ENCODE data around the gene ROCK1. TPM values are rescaled to one million over a fixed set of nuclear protein-coding genes. Genes with fewer than 3 reads are reported as not detected.

Gene ROCK1
- total and polyA plus RNA-seq, 5 donors from 2014 or later = 26.9 to 125 (median 30.4) TPM

DNA sequence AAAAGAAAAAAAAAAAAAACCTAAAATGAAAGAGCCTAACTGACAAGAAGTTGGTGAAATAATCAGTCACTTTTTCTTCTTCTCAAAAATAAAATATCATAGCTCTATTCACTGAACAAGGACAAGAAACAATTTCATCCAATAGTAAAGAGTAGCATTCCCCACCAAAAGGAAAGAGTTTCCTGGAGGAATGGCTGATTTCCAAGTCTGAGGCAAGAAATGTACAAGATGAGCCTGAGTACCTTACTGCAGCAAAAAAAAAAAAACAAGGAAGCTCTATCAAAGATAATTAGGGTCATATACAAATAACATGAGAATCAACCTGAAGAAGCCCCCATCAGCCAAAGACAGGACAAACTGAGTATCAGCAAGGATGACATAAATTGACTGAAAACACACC lies 11.5 kb downstream of the ROCK1 start:
- Histone ChIP-seq H3K27me3 (ENCODE audit: control insufficient read depth, insufficient read depth, low read length) (no peaks in the 10 kb centered on the region), H3K36me3 (ENCODE audit: control insufficient read depth, insufficient read depth, low read length) (no peaks in the 10 kb centered on the region), H3K9me3 (ENCODE audit: control insufficient read depth in 2 of 2, low read length in 2 of 2) (no peaks in the 10 kb centered on the region), H3K4me1 (ENCODE audit: control insufficient read depth, insufficient read depth, low read length, poor library complexity, severe bottlenecking) (peaks cover 37% of the 10 kb centered on the region), H3K4me3 (ENCODE audit: low read depth, low read length) (peak overlapping the region; percentile 37), H3K27ac (ENCODE audit: insufficient read depth, low read length, poor library complexity, severe bottlenecking) (no peak overlapping the region)
- Mint-ChIP-seq H3K27me3 (no peaks in the 10 kb centered on the region), H3K4me1 (peaks cover 42 to 83% (median 71%) of the 10 kb centered on the region in 4 donors), H3K4me3 (peak overlapping the region; percentile 7 to 87 (median 21)), H3K36me3 (peaks cover 7% of the 10 kb centered on the region), H3K27ac (no peak overlapping the region), H3K9me3 (peaks cover 0 to 4% (median 0%) of the 10 kb centered on the region in 7 donors)
- DNase-seq (no peak), ATAC-seq (ENCODE audit: low read depth in 2 of 2) (no peak)

DNA sequence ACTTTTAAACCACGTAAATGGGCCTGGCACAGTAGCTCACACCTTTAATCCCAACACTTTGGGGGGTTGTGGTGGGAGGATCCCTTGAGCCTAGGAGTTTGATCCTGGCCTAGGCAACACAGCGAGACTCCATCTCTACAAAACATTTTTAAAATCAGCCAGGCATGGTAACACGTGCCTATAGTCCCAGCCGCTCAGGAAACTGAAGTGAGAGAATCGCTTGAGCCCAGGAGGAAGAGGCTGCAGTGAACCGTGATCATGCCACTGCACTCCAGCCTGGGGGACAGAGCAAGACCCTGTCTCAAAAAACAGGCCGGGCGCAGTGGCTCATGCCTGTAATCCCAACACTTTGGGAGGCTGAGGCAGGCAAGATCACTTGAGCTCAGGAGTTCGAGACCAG lies 12.2 kb downstream of the ROCK1 start:
- DNase-seq (no peak), ATAC-seq (ENCODE audit: low read depth in 2 of 2) (no peak)
- Mint-ChIP-seq H3K36me3 (peaks cover 9% of the 10 kb centered on the region), H3K4me3 (peak overlapping the region in 2 of 4 donors; percentile 34 to 76), H3K27ac (peak overlapping the region in 1 of 3 donors; percentile 82), H3K4me1 (peaks cover 35 to 83% (median 70%) of the 10 kb centered on the region in 4 donors), H3K9me3 (peaks cover 0 to 6% (median 0%) of the 10 kb centered on the region in 7 donors), H3K27me3 (no peaks in the 10 kb centered on the region)
- peaks cover 36% of the 10 kb centered on the region for H3K4me1 ChIP-seq (ENCODE audit: control insufficient read depth, insufficient read depth, low read length, poor library complexity, severe bottlenecking)
- no peaks in the 10 kb centered on the region for H3K27me3 ChIP-seq (ENCODE audit: control insufficient read depth, insufficient read depth, low read length)
- no peaks in the 10 kb centered on the region for H3K9me3 ChIP-seq (ENCODE audit: control insufficient read depth in 2 of 2, low read length in 2 of 2)
- H3K4me3 ChIP-seq (ENCODE audit: low read depth, low read length) = no peak overlapping the region
- H3K27ac ChIP-seq (ENCODE audit: insufficient read depth, low read length, poor library complexity, severe bottlenecking) = no peak overlapping the region
- no peaks in the 10 kb centered on the region for H3K36me3 ChIP-seq (ENCODE audit: control insufficient read depth, insufficient read depth, low read length)

DNA sequence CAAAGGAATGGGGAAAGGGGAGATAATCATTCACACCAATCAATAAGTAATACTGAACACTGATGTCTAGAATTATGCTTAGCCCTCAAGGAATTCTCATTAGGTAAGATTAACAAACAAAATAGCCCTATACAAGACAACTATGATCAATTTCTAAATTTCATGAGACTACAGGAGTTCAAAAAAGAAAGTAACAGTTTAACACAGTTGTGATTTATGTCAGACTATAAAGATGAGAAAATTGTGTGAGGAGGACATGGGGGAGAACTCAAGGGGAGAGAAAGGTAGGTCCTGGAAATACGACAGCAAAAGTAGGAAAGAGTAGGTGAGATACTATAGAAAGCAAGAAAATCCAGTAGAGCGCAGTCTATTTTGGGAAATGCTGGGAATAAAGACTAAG lies 14.9 kb downstream of the ROCK1 start:
- DNase-seq (no peak), ATAC-seq (ENCODE audit: low read depth in 2 of 2) (no peak)
- Histone ChIP-seq H3K27me3 (ENCODE audit: control insufficient read depth, insufficient read depth, low read length) (no peaks in the 10 kb centered on the region), H3K4me1 (ENCODE audit: control insufficient read depth, insufficient read depth, low read length, poor library complexity, severe bottlenecking) (peaks cover 33% of the 10 kb centered on the region), H3K36me3 (ENCODE audit: control insufficient read depth, insufficient read depth, low read length) (no peaks in the 10 kb centered on the region), H3K9me3 (ENCODE audit: control insufficient read depth in 2 of 2, low read length in 2 of 2) (no peaks in the 10 kb centered on the region), H3K4me3 (ENCODE audit: low read depth, low read length) (peak overlapping the region; percentile 2), H3K27ac (ENCODE audit: insufficient read depth, low read length, poor library complexity, severe bottlenecking) (no peak overlapping the region)
- Mint-ChIP-seq H3K9me3 (peaks cover 0 to 6% (median 0%) of the 10 kb centered on the region in 7 donors), H3K36me3 (peaks cover 12% of the 10 kb centered on the region), H3K4me1 (peaks cover 30 to 88% (median 63%) of the 10 kb centered on the region in 4 donors), H3K27ac (peak overlapping the region in 1 of 3 donors; percentile 16), H3K4me3 (peak overlapping the region; percentile 8 to 27 (median 12)), H3K27me3 (no peaks in the 10 kb centered on the region)

DNA sequence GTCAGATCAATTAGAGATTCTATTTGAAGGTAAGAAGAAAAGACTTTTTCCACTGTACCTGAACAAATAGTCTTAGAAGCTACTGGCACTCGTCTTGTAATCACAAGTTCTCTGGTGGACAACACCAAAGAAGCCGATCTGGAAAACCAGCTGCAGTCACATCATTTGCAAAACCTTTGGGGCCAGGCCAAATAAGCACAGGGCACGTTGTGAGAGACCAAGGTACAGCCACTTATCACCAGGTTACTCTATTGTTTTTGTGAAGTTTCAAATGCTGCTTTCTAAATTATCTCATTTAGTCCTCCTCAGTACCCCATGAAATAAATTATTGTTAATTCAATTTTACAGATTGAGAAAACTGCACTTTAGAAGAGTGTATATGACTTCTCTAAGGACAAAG lies 18.5 kb downstream of the ROCK1 start:
- H3K4me3 Mint-ChIP-seq = peak overlapping the region in 1 of 4 donors; percentile 52
- H3K27ac Mint-ChIP-seq = peak overlapping the region in 1 of 3 donors; percentile 78
- no peaks in the 10 kb centered on the region for H3K9me3 ChIP-seq (ENCODE audit: control insufficient read depth in 2 of 2, low read length in 2 of 2)
- H3K27me3 Mint-ChIP-seq = no peaks in the 10 kb centered on the region
- DNase-seq (no peak), ATAC-seq (ENCODE audit: low read depth in 2 of 2) (no peak)
- peaks cover 34 to 79% (median 59%) of the 10 kb centered on the region in 4 donors for H3K4me1 Mint-ChIP-seq
- no peak overlapping the region for H3K27ac ChIP-seq (ENCODE audit: insufficient read depth, low read length, poor library complexity, severe bottlenecking)
- no peaks in the 10 kb centered on the region for H3K36me3 ChIP-seq (ENCODE audit: control insufficient read depth, insufficient read depth, low read length)
- no peak overlapping the region for H3K4me3 ChIP-seq (ENCODE audit: low read depth, low read length)
- H3K36me3 Mint-ChIP-seq = peaks cover 27% of the 10 kb centered on the region
- H3K27me3 ChIP-seq (ENCODE audit: control insufficient read depth, insufficient read depth, low read length) = no peaks in the 10 kb centered on the region
- H3K4me1 ChIP-seq (ENCODE audit: control insufficient read depth, insufficient read depth, low read length, poor library complexity, severe bottlenecking) = peaks cover 13% of the 10 kb centered on the region
- H3K9me3 Mint-ChIP-seq = peaks cover 0 to 6% (median 1%) of the 10 kb centered on the region in 7 donors

DNA sequence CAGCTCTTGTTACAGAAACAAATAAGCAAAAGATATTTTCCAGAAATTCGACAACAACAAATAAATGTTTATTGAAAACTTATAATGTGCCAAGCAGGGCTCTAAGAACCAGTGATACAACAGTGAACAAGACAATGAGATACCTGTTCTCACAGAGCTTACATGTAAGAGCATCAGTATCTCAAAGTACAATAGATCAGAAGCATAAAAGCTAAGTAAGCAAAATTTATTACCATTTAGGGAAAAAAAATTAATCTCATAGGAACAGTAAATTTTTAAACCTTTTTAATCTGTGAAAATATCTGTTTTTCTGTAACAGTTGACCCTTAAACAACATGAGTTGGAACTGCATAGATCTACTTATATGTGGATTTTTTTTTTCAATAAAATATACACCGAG lies 20.9 kb downstream of the ROCK1 start:
- H3K27ac Mint-ChIP-seq = peak overlapping the region in 1 of 3 donors; percentile 83
- no peak overlapping the region for H3K4me3 ChIP-seq (ENCODE audit: low read depth, low read length)
- H3K27ac ChIP-seq (ENCODE audit: insufficient read depth, low read length, poor library complexity, severe bottlenecking) = no peak overlapping the region
- peaks cover 35% of the 10 kb centered on the region for H3K36me3 Mint-ChIP-seq
- peaks cover 0 to 4% of the 10 kb centered on the region in 2 experiments for H3K9me3 ChIP-seq (ENCODE audit: control insufficient read depth in 2 of 2, low read length in 2 of 2)
- no peaks in the 10 kb centered on the region for H3K27me3 ChIP-seq (ENCODE audit: control insufficient read depth, insufficient read depth, low read length)
- DNase-seq (no peak), ATAC-seq (ENCODE audit: low read depth in 2 of 2) (no peak)
- H3K4me3 Mint-ChIP-seq = peak overlapping the region in 3 of 4 donors; percentile 2 to 53 (median 13)
- peaks cover 9% of the 10 kb centered on the region for H3K4me1 ChIP-seq (ENCODE audit: control insufficient read depth, insufficient read depth, low read length, poor library complexity, severe bottlenecking)
- H3K36me3 ChIP-seq (ENCODE audit: control insufficient read depth, insufficient read depth, low read length) = no peaks in the 10 kb centered on the region
- H3K4me1 Mint-ChIP-seq = peaks cover 29 to 80% (median 54%) of the 10 kb centered on the region in 4 donors
- H3K27me3 Mint-ChIP-seq = no peaks in the 10 kb centered on the region
- H3K9me3 Mint-ChIP-seq = peaks cover 0 to 19% (median 4%) of the 10 kb centered on the region in 7 donors

DNA sequence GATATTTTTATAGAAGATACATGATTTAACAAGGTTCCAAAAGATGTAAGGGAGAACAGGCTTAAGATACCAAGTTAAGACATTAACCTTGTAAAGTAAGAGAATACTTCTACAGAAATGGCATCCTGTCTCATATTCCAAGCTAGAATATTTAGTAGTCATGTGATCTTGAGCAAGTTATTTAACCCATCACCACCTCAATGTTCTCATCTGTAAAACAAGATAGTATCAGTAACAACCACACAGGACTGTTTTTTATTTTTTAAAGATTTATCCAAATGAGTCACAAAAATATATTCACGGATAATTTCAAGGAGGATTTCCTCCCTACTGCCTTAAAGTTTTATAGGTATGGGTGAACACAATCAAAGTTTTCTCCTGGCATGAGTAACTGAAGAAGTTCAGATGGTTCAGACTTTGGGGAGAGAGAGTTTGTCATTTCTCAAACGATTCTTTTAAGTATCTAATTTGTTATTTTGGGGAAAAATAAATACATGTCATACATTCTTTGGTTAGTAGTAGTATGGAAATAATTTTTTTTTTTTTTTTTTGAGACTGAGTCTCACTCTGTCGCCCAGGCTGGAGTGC lies 25.9 kb downstream of the ROCK1 start:
- H3K27ac ChIP-seq (ENCODE audit: insufficient read depth, low read length, poor library complexity, severe bottlenecking) = no peak overlapping the region
- Mint-ChIP-seq H3K4me3 (peak overlapping the region in 3 of 4 donors; percentile 31 to 46 (median 44)), H3K27ac (no peak overlapping the region), H3K27me3 (no peaks in the 10 kb centered on the region), H3K36me3 (peaks cover 46% of the 10 kb centered on the region), H3K9me3 (peaks cover 0 to 23% (median 10%) of the 10 kb centered on the region in 7 donors), H3K4me1 (peaks cover 64 to 86% (median 71%) of the 10 kb centered on the region in 4 donors)
- H3K36me3 ChIP-seq (ENCODE audit: control insufficient read depth, insufficient read depth, low read length) = peaks cover 3% of the 10 kb centered on the region
- no peak for ATAC-seq (ENCODE audit: low read depth in 2 of 2)
- no peaks in the 10 kb centered on the region for H3K27me3 ChIP-seq (ENCODE audit: control insufficient read depth, insufficient read depth, low read length)
- H3K9me3 ChIP-seq (ENCODE audit: control insufficient read depth in 2 of 2, low read length in 2 of 2) = peaks cover 10 to 11% of the 10 kb centered on the region in 2 experiments
- DNase-seq = no peak
- H3K4me3 ChIP-seq (ENCODE audit: low read depth, low read length) = no peak overlapping the region
- H3K4me1 ChIP-seq (ENCODE audit: control insufficient read depth, insufficient read depth, low read length, poor library complexity, severe bottlenecking) = peaks cover 13% of the 10 kb centered on the region

DNA sequence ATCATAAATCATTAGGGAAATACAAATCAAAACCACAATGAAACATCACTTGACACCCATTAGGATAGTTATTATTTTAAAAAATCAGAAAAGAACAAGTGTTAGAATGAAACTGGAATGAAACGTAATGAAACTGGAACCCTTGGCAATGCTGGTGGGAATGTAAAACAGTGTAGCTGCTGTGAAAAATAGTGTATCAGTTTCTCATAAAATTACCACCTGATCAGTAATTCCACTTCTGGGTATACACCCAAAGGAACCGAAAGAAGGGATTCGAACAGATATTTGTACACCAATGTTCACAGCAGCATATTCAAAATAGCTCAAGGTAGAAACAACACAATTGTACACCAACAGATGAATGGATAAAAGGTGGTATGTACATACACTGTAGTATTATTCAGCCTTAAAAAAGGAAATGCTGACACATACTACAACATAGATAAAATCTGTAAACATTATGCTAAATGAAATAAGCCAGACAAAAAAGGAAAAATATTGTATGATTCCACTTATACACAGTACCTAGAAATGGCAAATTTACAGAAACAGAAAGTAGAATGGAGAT lies 27.0 kb downstream of the ROCK1 start:
- peaks cover 64 to 87% (median 71%) of the 10 kb centered on the region in 4 donors for H3K4me1 Mint-ChIP-seq
- H3K36me3 ChIP-seq (ENCODE audit: control insufficient read depth, insufficient read depth, low read length) = peaks cover 3% of the 10 kb centered on the region
- no peaks in the 10 kb centered on the region for H3K27me3 ChIP-seq (ENCODE audit: control insufficient read depth, insufficient read depth, low read length)
- peaks cover 49% of the 10 kb centered on the region for H3K36me3 Mint-ChIP-seq
- ATAC-seq (ENCODE audit: low read depth in 2 of 2) (no peak), DNase-seq (no peak)
- H3K4me3 Mint-ChIP-seq = peak overlapping the region in 3 of 4 donors; percentile 13 to 60 (median 47)
- H3K9me3 Mint-ChIP-seq = peaks cover 0 to 23% (median 10%) of the 10 kb centered on the region in 7 donors
- peaks cover 10 to 11% of the 10 kb centered on the region in 2 experiments for H3K9me3 ChIP-seq (ENCODE audit: control insufficient read depth in 2 of 2, low read length in 2 of 2)
- peak overlapping the region; percentile 52 for H3K4me3 ChIP-seq (ENCODE audit: low read depth, low read length)
- peak overlapping the region in 1 of 3 donors; percentile 21 for H3K27ac Mint-ChIP-seq
- no peaks in the 10 kb centered on the region for H3K27me3 Mint-ChIP-seq
- H3K27ac ChIP-seq (ENCODE audit: insufficient read depth, low read length, poor library complexity, severe bottlenecking) = no peak overlapping the region
- H3K4me1 ChIP-seq (ENCODE audit: control insufficient read depth, insufficient read depth, low read length, poor library complexity, severe bottlenecking) = peaks cover 12% of the 10 kb centered on the region
